NCI-H1436 treated with DMSO at 0.1 percent for 48 hours (cell line): ENCODE measurements around the gene MXD1.
"Not testable (repeated sequence)": the region's sequence is repeated elsewhere in the genome, so short reads cannot be mapped to it uniquely, and the experiment has no call there.

Experiments
- DNase-seq: peaks from one replicate; lab custom pipeline; 2025; lab: John Stamatoyannopoulos, UW

The MXD1 gene

DNA sequence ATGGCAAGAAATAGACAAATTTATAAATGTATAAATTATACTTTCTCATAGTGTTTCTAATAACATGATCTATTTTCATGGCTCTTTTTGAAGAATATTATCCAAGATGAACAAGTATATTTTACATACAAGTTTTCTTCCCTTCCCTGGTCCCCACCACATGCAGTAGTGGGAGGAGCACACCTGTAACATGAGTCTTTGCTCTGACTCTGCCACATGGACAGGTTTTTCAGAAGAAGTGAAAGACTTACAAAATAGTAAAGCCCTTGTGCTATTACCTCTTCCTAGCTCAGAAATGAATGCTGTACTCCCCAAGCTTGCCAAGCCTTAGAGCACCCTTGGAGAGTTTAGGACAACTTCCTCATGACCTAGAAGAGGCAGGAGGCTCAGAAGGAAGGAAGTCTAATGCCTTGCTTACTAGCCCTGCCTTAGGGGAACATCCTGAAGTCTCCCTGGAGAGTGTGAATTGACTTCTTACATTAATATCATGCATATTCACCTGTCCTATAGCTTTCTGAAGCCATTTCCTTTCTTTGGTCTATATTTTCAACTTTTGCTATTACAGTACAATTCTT lies 18.4 kb downstream of the MXD1 start:
- no peak for DNase-seq

DNA sequence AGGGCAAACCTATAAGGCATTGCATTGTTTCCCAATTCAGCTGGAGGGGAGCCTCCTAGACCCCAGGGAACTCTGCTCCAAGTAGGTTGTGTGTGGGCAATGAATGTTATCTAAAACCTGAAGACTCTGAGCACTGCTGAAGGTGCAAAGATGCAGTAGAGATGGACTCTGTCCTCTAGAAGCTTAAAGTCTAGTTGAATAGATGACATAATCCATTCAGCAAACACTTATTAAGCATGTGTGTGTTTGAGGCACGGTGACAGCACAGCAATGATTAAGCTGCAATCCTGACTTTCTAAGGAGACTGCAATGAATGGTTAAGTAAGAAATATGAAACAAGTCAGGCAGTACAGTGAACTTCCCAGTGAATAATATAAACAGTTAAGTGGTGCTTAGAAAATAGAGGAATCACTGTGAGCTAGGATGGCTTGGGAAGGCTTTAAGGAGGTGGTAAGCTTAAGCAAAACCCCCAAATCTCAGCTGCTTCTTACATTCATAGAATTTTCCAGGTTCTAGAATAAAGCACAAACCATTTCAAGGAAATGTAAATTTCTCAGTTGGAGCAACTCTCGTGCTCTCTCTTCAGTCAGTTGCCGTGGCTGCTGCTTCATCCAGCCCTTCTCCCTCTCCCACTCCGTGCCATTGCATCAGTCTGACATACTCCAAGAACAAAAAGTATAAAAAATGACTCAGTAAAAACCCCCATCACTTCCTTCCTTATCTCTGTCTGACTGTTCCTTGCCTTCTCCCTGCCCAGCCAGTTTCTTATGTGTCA lies 19.1 kb downstream of the MXD1 start:
- no peak for DNase-seq

DNA sequence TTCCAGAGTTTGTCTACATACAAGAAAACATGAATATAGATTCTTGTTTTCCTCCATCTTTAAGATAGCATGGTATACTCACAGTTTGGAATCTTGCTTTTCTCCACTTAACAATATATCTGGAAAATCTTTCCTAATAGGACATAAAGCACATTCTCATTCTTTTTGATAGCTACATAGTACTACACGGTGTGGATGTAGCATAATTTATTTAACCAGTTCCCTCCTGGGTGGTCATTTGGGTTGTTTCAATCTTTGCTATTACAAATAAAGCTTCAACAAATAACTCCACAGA lies 19.7 kb downstream of the MXD1 start:
- no peak for DNase-seq

DNA sequence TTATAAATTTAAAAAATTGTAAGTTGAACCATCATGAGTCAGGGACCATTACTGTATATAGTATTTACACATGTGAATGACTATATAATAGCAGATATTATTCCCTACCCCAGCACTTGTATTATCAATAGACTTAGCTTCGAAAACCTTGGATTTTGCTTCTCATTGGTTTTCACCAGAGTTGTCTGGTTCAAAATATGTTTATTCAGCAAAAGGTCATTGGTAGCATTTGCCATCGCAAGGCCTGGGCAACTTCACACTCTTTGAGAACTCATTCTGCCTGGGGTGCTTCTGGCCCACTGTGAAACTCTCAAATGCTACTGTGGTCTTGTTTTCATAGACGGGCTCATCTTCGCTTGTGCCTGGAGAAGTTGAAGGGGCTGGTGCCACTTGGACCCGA lies 20.1 kb downstream of the MXD1 start:
- no peak for DNase-seq

DNA sequence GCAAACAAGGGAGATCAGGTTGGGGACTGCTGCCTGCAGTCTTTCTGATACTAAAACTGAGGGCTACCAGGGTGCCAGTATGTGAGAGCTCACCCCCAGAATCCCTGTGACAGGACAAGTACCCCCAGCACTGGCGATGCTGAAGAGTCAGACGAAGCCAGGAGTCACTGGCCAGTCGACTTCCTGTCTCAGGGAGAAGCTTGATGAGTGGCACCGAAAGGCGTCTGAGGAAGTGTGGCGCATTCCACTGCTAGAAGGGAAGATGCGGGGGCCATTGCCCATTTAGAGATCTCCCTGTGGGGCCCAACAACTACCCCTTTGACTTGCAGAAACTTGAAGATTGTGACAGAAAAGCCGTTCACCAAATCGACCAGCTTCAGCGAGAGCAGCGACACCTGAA lies 22.0 kb downstream of the MXD1 start:
- no peak for DNase-seq

DNA sequence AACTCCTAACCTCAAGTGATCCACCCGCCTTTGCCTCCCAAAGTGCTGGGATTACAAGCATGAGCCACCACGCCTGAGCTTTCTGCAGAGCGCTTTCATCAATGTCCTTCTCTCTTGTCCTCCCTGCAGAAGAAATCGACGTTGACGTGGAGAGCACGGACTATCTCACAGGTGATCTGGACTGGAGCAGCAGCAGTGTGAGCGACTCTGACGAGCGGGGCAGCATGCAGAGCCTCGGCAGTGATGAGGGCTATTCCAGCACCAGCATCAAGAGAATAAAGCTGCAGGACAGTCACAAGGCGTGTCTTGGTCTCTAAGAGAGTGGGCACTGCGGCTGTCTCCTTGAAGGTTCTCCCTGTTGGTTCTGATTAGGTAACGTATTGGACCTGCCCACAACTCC lies 23.1 kb downstream of the MXD1 start:
- DNase-seq, result no peak

DNA sequence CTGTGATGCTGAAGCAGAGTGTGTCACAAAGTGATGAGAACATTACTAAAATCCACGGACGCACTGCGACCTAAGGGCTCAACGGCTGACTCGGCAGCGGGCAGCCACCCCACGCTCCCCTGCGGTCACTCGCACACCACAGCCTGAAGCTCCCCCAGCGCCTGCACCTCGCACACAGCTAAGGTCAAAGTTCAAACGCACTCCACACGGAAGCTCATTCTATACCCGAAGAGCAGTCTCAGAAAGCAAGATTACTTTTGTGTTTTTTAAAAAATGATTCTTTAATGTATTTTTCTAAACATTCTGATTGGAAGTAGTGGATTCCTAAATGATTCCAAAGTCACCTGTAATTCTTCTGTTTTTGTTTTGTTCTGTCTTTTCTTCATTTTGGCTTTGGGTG lies 24.8 kb downstream of the MXD1 start:
- DNase-seq, result no peak

DNA sequence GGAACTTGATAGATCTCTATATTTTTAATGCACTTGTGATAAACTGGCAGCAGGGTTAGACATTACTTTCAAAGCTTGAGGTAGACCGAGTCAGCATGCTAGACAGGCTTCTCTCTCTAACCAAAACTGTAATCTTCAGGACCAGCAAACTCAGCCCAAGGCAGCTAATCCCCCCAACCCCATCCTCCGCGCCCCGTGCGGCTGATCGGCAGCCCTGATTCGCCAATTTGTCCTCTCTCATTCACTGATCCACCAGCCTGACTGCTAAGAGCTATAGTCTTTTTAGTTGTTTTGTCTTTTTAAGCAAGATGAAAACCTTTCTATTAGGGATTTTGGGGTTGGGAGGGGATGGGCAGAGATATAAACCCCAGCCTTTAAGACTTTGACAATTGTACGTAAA lies 25.8 kb downstream of the MXD1 start:
- no peak for DNase-seq

DNA sequence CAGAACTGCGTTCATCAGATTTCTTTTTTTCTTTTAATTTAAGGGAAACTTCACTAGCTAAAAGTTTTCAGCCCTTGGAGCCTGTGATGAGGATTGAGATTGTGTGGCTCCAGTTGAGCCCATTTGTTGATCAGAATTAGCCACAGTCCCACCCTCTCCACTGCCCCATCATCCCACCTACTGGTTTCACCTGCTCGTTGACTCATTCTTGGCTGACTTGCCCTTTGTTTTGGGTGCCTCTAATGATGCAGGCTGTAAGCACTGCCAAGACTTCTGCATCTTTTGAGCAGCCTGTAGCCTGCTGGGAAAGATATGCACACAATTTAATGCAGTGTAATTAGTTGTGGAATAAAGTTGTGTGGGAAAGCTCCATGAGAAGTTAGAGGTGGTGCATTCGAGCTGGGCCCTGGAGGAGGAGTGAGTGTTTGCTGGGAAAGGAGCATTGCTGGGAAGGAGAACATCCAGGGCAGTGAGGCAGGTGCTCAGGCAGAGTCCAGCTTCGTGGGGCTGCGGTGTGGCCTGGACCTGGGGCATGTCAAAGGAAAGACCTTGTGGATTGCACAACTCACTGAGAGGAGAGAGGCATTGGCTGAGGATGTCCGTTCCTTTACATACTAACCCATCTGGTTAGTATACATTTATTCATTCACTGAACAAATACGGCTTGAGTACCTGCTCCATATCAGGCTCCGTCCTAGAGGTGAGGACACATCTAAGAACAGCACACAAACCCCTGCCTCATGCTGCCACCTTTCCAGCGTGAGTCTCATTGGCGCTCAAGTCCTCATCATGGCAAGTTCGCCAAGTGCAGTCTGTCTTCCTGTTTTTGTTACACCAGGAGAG lies 28.3 kb downstream of the MXD1 start:
- no peak for DNase-seq

DNA sequence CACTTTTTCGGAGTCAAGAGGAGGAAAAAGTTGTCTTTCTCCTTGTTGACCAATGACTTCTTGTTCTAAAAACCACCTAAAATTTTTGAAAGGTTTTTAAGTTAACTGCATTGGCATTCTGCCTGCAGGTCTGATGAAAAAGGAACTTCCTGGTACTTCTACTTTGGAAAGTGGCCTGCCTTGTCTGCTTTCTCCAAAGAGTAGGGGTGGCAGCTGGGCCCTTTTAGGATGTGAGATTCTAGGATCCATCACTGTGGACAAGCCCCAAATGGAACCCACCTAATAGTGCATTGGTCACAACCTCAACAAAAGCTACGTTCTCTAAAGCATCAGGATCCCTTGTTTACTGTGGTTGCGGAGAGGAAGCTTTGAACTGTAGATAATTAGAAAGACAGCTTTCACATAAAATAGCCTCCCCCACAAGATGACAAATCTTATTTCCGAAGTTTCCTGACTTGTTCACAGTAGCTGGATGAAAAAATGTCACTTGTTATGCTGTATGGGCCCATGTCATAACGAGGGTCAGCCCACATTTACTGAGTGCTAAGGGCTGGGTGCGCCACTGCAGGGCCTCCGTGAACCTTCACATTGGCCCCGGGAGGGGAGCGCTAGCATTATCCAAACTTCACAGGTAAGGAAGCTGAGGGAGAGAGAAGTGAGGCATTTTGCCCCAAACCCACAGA lies 29.1 kb downstream of the MXD1 start:
- DNase-seq, result no peak

DNA sequence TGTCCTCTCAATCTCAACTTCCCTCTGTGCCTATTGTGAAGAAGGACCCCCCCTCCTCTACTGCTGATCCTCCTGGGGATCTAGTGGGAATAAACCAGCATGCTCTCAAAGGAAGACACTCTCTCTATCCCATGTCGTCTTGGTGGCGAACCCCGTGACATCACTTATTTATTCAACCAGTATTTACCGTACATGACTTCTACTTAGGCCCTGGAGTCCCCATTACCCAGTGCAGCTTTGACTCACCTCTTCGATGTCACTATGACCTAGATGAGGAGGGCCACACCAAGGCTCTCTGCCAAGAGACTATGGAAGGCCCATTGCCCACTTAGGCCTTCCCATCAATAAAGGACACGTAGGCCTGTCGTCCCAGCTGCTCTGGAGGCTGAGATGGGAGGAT lies 29.8 kb downstream of the MXD1 start:
- DNase-seq, result no peak

DNA sequence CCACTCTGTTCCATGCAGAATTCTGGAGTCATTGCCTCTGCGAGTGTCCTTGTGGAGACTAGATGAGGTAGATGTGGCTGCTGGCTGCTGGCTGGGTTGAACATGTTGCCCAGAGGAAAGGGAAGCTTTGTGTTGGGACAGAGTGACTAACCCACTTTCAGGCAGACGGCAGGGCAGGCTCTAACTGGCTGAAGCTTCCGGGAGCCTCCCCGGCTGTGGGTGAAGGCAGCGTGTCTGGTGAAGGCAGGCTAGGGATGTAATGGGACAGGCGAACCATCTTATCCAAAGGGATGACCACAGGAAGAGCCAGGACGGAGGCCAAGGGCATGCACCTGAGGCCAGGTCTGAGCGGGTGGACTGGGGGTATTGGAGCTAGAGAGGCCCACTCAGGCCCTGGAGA lies 30.5 kb downstream of the MXD1 start:
- DNase-seq, result no peak

DNA sequence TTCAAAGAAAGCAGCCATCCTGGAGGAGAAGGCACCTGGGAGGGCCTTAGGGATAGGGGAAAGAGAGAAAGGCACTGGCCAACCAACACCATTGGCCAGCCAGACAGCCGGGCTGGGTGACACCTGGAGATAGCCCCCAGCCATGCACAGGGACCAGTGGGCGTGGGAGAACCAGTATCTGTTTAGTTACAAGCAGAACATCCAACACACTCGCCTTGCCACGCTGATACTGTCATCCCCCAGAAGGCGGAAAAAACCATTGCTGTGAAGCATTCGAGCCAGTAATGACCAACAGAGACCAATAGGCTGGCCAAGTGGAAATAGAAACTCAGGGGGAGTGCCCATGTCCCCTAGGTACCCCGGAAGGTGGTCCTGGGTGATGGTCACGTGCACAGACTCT lies 31.0 kb downstream of the MXD1 start:
- no peak for DNase-seq

DNA sequence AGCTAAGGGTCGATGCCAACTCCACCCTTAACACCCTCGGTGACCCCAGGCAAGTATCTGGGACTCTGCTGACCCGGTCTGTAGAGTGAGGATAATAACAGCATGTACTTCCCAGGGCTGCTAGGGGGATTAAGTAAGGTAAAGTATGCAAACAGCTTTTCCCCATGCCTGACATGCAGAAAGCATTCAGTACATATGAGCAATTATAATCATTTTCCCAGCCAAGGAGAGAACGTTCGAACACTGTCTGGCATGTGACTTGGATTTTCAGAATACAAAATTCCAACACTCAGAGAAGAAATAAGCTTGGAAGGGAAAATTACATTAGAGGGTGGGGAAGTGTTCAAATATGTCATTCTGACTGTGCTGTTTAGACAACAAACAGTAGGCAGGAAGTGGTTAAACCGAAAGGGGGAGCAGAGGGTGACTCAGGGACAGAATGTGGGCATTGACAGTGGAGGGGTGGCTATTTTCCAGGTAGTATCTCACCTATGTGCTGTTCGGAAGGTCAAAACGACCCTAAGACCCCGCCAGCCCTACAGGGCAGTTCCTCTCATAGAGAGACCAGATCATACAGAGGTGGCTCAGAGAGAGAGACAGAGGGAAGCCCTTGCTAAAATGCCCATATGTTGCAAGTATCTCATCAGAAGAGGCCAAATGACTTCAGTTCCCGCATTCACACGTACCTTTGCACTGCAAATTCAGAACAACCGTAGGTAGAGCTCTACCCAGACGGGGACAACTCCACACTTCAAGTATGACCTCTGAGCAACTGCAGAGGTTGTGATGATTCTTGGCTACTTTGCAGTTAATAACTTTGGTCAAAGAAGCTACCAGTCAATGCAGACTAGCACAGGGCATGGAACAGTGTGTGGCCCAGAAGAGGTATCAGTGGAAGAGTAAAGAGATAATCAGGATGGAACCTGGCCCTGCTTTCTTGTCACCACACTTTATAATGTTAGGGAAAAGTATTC lies 31.7 kb downstream of the MXD1 start:
- no peak for DNase-seq

DNA sequence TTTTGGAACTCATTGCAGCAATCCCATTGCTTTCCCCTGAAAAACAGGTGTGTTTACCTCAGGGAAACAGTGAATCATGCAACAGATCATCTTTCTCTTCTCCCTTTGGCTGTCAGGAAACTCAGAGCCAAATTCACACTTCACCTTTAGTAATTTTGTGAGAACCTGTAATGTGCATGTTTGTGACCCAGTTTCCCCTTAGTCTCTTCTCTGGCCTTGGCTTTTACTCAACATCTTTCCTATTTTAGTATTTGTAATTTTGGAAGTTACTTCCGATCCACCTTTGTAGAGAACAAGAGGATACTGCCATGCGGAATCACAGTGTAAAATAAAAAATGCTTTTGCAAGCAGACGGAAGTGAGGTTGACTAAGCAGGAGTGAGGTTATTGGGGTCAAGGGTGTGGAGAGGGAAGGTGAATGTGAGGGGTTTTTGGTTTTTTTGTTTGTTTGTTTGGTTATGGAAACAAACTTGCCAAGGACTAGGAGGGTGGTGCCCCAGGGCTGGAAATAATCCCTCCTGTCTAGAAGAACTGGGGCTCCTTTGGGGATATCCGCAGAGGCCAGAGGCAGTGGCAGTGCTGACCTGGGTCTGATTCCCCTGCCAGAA lies 32.5 kb downstream of the MXD1 start:
- no peak for DNase-seq

DNA sequence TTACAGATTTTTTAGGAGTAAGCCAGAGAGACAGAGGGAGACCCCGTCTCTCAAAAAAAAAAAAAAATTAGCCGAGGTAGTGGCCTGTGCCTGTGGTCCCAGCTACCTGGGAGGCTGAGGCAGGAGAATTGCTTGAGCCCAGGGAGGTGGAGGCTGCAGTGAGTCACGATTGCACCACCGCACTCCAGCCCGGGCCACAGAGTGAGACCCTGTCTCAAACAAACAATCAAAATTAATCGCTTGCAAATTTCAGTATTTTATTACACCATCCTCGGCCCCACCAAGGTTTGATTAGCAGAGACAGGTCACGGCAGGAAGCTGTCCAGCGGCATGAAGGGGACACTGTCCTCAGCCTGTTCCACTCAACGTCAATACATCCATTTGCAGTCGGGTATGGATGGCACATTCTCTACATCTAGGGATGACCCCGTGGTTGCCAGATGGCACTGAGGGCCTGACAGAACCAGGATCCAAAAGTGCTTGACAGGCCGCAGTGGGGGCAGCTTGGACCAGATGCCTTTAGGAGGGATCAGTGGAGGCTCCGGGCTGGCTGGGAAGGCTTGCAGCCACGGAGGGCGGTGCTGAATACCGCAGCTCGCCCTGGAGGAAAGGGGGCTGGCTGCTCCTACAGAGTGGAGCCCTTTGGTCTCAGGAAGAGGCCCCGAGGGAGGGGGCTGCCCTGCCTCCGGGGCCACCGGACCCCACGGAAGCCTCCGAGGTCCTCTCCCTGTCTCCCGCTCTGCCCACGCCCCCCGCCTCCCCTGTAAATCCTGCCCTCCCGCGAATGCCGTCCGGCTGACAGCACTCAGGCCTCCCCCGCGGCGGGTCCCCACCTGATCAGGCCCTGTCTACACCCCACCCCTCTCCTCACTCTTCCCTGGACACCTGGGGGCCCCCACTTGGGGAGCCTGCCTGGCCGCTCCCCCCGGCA lies 33.4 kb downstream of the MXD1 start:
- no peak for DNase-seq

DNA sequence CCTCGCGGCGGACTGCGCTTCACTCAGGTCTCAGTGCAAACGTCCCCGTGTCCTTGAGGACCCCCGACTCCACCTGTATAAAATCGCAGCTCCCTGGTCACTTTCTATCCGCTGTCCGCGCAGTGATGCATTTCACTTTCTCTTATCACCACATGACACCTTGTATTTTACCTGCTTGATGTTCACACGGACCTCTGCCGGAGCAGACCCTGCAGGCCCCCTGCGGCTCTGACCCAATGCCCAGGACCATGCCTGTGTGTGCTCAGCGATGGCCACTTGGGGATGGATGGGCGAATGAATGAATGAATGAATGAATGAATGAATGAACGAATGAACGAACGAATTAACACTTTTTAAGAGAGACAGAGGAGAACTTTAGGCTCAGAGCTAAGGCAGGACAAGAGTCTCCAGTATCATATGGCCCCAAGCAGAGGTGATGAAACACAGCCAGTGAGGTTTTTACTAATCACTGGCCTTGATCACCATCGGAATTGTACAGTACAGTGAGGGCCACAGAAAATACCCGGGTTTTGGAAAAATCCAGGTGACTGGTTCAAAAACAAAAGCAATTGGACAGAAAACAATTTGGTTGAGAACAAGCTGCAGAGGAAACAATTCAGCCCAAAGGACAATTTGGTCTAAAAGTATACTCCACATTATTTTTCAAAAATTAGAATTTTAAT lies 34.2 kb downstream of the MXD1 start:
- no peak for DNase-seq

DNA sequence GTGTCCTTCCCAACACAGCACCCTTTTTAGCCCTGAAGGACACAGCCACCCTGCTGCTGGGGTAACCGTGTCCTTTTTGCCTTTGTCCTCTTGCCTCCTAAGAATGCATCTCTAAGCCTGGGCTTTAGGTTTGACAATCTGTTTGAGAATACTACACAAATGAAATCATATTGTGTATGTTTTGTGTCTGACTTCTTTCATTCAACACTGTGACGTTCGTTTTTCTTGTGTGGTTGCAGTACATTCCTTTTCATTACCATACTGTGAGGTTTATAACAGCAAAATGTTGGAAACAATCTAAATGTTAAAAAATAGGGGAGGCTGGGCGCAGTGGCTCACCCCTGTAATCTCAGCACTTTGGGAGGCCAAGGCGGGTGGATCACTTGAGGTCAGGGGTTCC lies 35.3 kb downstream of the MXD1 start:
- no peak for DNase-seq

DNA sequence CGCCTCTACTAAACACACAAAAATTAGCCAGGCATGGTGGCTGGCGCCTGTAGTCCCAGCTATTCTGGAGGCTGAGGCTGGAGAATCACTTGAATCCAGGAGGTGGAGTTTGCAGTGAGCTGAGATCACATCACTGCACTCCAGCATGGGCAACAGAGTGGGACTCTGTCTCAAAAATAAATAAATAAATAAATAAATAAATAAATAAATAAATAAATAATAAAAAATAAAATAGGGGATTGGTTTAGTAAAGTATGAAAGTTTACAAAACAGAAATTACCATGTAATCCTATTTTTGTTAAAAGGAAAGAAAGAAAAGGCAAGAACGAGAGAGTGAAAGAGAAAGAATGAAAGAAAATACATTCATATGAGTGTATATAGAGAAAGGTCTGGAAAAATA lies 35.8 kb downstream of the MXD1 start:
- DNase-seq, result not testable (repeated sequence)
